Calu3 (cell line): ENCODE results near the gene RNF141. TPM values are rescaled to one million over a fixed set of nuclear protein-coding genes. Genes with fewer than 3 reads are reported as not detected.

ENCODE experiments used
- BruUV-seq: library from RNA; stranded (reverse); fragments of 400-500 nt; replicated peaks from 2 replicates; lab custom pipeline; 2021; lab: Mats Ljungman, UMichigan
- CTCF ChIA-PET: fragments of 300-600 bp; sonication (Branson Sonifier 250); formaldehyde crosslinking; loops from one replicate; lab custom pipeline; 2022; ENCODE audit warnings: antibody characterized with exemption; lab: Charles Lee
- DNase-seq: peaks from one replicate; pipeline ENCODE4 v3.0.0; 2022
- H3K27ac Mint-ChIP-seq: one replicate; pipeline ENCODE4 v1.8.0; 2022; ENCODE audit warnings: mixed read lengths; ENCODE audit not compliant: unreplicated experiment
- H3K27me3 Mint-ChIP-seq: one replicate; pipeline ENCODE4 v1.8.0; 2022; ENCODE audit warnings: mixed read lengths; ENCODE audit not compliant: unreplicated experiment
- H3K36me3 Mint-ChIP-seq: one replicate; pipeline ENCODE4 v1.8.0; 2022; ENCODE audit warnings: mild to moderate bottlenecking, moderate library complexity, mixed read lengths; ENCODE audit not compliant: insufficient read depth, unreplicated experiment
- H3K4me1 Mint-ChIP-seq: one replicate; pipeline ENCODE4 v1.8.0; 2022; ENCODE audit warnings: mild to moderate bottlenecking, low read depth, mixed read lengths; ENCODE audit not compliant: unreplicated experiment
- H3K4me3 Mint-ChIP-seq: one replicate; pipeline ENCODE4 v1.8.0; 2022; ENCODE audit warnings: mild to moderate bottlenecking, low read depth, moderate library complexity, mixed read lengths; ENCODE audit not compliant: unreplicated experiment
- H3K9me3 Mint-ChIP-seq: one replicate; pipeline ENCODE4 v1.8.0; 2022; ENCODE audit warnings: low read depth, mixed read lengths; ENCODE audit not compliant: unreplicated experiment
- CTCF ChIP-seq: fragments of 200-600 bp; IDR thresholded peaks from one replicate; pipeline ENCODE4 v1.8.0; 2022; ENCODE audit warnings: antibody characterized with exemption; ENCODE audit not compliant: unreplicated experiment
- intact Hi-C: fragments of 100-400 bp; cut with micrococcal nuclease; formaldehyde crosslinking; loops from one replicate; pipeline ENCODE4 v1.10.0; 2022; ENCODE audit not compliant: unreplicated experiment
- total RNA-seq: library from RNA; stranded (reverse); gene quantifications from 2 replicates; pipeline ENCODE4 v1.2.3, GENCODE V29; 2022

The RNF141 gene
- total RNA-seq, 1 experiment from 2014 or later, result 33.9 TPM

GRCh38 chr11:10526974-10527918 is 13.7 kb downstream of the RNF141 start:
- Mint-ChIP-seq H3K4me1 (peaks cover 39% of the 10 kb centered on the region), H3K27me3 (no peaks in the 10 kb centered on the region), H3K4me3 (peak overlapping the region; percentile 34), H3K27ac (peak overlapping the region; percentile 58), H3K9me3 (no peaks in the 10 kb centered on the region), H3K36me3 (peaks cover 6% of the 10 kb centered on the region)
- CTCF ChIA-PET, result interaction anchor here (1.3 kb wide), 1 partner anchor 13 kb away, joined by 6 read pairs; the partner anchor contains the start of gene RNF141
- no peak for TF ChIP-seq CTCF
- intact Hi-C loops, result no loop called here
- no TSS peak for BruUV-seq
- DNase-seq, result peak; percentile 6

- Mint-ChIP-seq H3K27me3 (no peaks in the 10 kb centered on the region), H3K36me3 (peaks cover 6% of the 10 kb centered on the region), H3K9me3 (no peaks in the 10 kb centered on the region), H3K4me1 (peaks cover 35% of the 10 kb centered on the region), H3K4me3 (no peak overlapping the region), H3K27ac (no peak overlapping the region)
- BruUV-seq, result no TSS peak
- intact Hi-C loops, result no loop called here
- CTCF ChIA-PET, result no interaction called here
- no peak for TF ChIP-seq CTCF
- DNase-seq, result no peak
Measured at GRCh38 chr11:10524471-10524870, 16.5 kb downstream of the RNF141 start.

GRCh38 chr11:10522921-10523320 is 18.1 kb downstream of the RNF141 start:
- intact Hi-C loops, result no loop called here
- no peak for DNase-seq
- BruUV-seq, result no TSS peak
- Mint-ChIP-seq H3K9me3 (no peaks in the 10 kb centered on the region), H3K36me3 (peaks cover 6% of the 10 kb centered on the region), H3K4me1 (peaks cover 24% of the 10 kb centered on the region), H3K27ac (no peak overlapping the region), H3K4me3 (no peak overlapping the region), H3K27me3 (no peaks in the 10 kb centered on the region)
- CTCF ChIA-PET, result no interaction called here
- no peak for TF ChIP-seq CTCF

GRCh38 chr11:10522276-10522675 is 18.7 kb downstream of the RNF141 start:
- intact Hi-C loops, result no loop called here
- Mint-ChIP-seq H3K4me1 (peaks cover 18% of the 10 kb centered on the region), H3K36me3 (peaks cover 3% of the 10 kb centered on the region), H3K4me3 (no peak overlapping the region), H3K9me3 (no peaks in the 10 kb centered on the region), H3K27ac (no peak overlapping the region), H3K27me3 (no peaks in the 10 kb centered on the region)
- CTCF ChIA-PET, result no interaction called here
- no peak for TF ChIP-seq CTCF
- no TSS peak for BruUV-seq
- no peak for DNase-seq
